Mucosa of stomach (tissue), 1 donor: ENCODE measurements around the gene SCAF8.
"Not testable (repeated sequence)": the region's sequence is repeated elsewhere in the genome, so short reads cannot be mapped to it uniquely, and the experiment has no call there.

Source experiments
- H3K27me3 ChIP-seq: one replicate; pipeline ENCODE4 v1.7.0; 2013; ENCODE audit warnings: mild to moderate bottlenecking, low read length; ENCODE audit not compliant: control insufficient read depth, insufficient read depth
- H3K36me3 ChIP-seq: one replicate; pipeline ENCODE4 v1.7.0; 2013; ENCODE audit warnings: low read length; ENCODE audit not compliant: control insufficient read depth, insufficient read depth
- H3K4me1 ChIP-seq: one replicate; pipeline ENCODE4 v1.7.0; 2013; ENCODE audit warnings: mild to moderate bottlenecking, low read length; ENCODE audit not compliant: control insufficient read depth, insufficient read depth
- H3K4me3 ChIP-seq: one replicate; pipeline ENCODE4 v1.7.0; 2013; ENCODE audit warnings: low read length
- H3K9ac ChIP-seq: one replicate; pipeline ENCODE4 v1.7.0; 2013; ENCODE audit warnings: mild to moderate bottlenecking, low read length, moderate library complexity
- H3K9me3 ChIP-seq: one replicate; pipeline ENCODE4 v1.7.0; 2013; ENCODE audit warnings: mild to moderate bottlenecking, low read length, moderate library complexity; ENCODE audit not compliant: control insufficient read depth
- donor health status: Pancreatic carcinoma.

Gene SCAF8

GRCh38 chr6:154766288-154766687 is 33.1 kb downstream of the SCAF8 start:
- H3K4me1 ChIP-seq = peaks cover 27% of the 10 kb centered on the region
- H3K4me3 ChIP-seq = no peak overlapping the region
- H3K27me3 ChIP-seq = no peaks in the 10 kb centered on the region
- H3K9ac ChIP-seq = no peak overlapping the region
- no peaks in the 10 kb centered on the region for H3K9me3 ChIP-seq
- no peaks in the 10 kb centered on the region for H3K36me3 ChIP-seq

DNA sequence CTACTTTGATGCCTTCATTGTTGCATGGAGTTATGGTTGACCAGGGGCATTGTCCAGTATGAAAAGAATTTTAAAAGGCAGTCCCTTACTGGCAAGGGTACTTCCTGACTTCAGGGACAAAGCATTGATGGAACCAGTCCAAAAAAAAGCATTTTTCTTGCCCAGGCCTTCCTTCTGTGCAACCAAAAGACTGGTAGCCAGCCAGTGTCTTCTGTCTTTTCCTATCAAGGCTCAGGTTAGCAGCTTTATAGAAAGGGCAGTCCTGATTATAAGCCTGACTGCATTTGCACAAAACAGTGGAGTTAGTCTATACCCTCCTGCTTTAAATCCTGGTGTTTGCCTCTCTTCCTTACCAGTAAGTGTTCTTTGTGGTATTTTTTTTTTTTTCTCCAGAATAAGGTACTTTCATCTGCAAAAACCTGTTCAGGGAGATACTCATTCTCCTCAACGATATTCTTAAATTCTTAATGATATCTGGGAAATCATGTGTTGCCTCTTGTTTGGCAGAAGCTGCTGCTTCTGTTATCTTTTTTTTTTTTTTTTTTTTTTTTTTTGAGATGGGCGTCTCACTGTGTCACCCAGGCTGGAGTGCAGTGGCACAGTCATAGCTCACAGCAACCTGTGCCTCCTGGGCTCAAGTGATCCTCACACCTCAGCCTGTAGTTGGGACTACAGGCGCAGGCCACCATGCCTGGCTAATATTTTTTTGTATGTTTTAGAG is 33.9 kb downstream of the SCAF8 start:
- Histone ChIP-seq H3K4me1 (peaks cover 27% of the 10 kb centered on the region), H3K9me3 (no peaks in the 10 kb centered on the region), H3K4me3 (no peak overlapping the region), H3K27me3 (no peaks in the 10 kb centered on the region), H3K36me3 (no peaks in the 10 kb centered on the region), H3K9ac (no peak overlapping the region)

DNA sequence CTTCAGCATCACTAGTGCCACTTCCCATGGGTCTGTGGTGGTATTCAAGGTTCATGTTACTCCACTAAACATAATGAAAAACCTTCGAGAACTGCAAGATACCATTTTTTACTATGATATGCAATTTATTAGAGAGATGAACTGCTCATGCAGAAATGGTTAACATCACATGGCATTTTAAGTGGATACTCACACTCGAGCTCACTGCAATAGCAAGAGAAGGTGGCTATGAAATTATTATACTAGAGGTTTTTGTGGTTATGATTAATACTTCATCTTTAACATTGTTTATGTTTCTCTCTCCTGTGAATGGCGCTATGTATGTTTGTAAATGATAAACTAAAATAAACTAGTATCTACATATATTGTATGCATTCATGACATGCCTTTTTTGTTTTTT is 35.1 kb downstream of the SCAF8 start:
- Histone ChIP-seq H3K27me3 (no peaks in the 10 kb centered on the region), H3K9ac (no peak overlapping the region), H3K4me1 (peaks cover 27% of the 10 kb centered on the region), H3K4me3 (no peak overlapping the region), H3K36me3 (no peaks in the 10 kb centered on the region), H3K9me3 (no peaks in the 10 kb centered on the region)

DNA sequence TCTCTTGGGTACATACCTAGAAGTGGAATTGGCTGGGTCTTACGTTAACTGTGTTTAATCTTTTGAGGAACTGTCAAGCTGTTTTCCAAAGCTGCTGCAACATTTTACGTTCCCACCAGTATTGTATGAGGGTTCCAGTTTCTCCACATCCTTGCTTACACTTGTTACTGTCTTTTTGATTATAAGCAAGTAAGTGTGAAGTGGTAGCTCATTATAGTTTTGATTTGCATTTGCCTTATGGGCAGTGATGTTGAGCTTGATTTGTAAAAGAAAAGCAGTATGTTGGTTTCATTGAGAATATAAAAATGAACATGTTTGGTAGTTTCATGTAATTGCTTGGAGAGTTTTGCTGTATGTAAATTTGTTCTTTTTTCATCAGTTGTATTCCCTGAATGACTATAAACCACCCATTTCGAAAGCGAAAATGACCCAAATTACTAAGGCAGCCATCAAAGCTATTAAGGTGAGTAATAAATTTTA is 40.4 kb downstream of the SCAF8 start:
- Histone ChIP-seq H3K4me1 (no peaks in the 10 kb centered on the region), H3K36me3 (no peaks in the 10 kb centered on the region), H3K9ac (no peak overlapping the region), H3K27me3 (no peaks in the 10 kb centered on the region), H3K9me3 (no peaks in the 10 kb centered on the region), H3K4me3 (no peak overlapping the region)

DNA sequence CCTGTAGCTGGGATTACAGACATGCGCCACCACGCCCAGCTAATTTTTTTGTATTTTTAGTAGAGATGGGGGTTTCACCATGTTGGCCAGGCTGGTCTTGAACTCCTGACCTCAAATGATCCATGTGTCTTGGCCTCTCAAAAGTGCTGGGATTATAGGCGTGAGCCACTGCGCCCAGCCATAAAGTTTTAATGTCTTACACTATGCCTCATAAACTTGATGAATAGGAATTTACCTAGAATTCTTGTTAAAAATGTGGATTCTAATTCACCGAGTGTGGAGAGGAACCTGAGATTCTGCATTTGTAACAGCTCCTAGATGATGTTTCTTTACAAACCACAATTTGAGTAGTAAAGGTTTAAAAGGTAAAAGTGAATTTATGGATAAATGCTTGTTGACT is 45.9 kb downstream of the SCAF8 start:
- H3K27me3 ChIP-seq, H3K36me3 ChIP-seq, H3K9me3 ChIP-seq, H3K4me3 ChIP-seq, H3K9ac ChIP-seq, H3K4me1 ChIP-seq: not testable (repeated sequence)

GRCh38 chr6:154782193-154782592 is 49.0 kb downstream of the SCAF8 start:
- Histone ChIP-seq H3K36me3 (no peaks in the 10 kb centered on the region), H3K4me3 (no peak overlapping the region), H3K9me3 (no peaks in the 10 kb centered on the region), H3K4me1 (no peaks in the 10 kb centered on the region), H3K27me3 (no peaks in the 10 kb centered on the region), H3K9ac (no peak overlapping the region)

- H3K4me3 ChIP-seq = no peak overlapping the region
- H3K9ac ChIP-seq = no peak overlapping the region
- no peaks in the 10 kb centered on the region for H3K27me3 ChIP-seq
- no peaks in the 10 kb centered on the region for H3K9me3 ChIP-seq
- H3K4me1 ChIP-seq = no peaks in the 10 kb centered on the region
- H3K36me3 ChIP-seq = no peaks in the 10 kb centered on the region
These were observed 50.0 kb downstream of the SCAF8 start for GRCh38 chr6:154783229-154783628.

- Histone ChIP-seq H3K27me3 (no peaks in the 10 kb centered on the region), H3K4me1 (no peaks in the 10 kb centered on the region), H3K9me3 (no peaks in the 10 kb centered on the region), H3K4me3 (no peak overlapping the region), H3K36me3 (no peaks in the 10 kb centered on the region), H3K9ac (no peak overlapping the region)
These were observed 51.9 kb downstream of the SCAF8 start for GRCh38 chr6:154785075-154785474.

DNA sequence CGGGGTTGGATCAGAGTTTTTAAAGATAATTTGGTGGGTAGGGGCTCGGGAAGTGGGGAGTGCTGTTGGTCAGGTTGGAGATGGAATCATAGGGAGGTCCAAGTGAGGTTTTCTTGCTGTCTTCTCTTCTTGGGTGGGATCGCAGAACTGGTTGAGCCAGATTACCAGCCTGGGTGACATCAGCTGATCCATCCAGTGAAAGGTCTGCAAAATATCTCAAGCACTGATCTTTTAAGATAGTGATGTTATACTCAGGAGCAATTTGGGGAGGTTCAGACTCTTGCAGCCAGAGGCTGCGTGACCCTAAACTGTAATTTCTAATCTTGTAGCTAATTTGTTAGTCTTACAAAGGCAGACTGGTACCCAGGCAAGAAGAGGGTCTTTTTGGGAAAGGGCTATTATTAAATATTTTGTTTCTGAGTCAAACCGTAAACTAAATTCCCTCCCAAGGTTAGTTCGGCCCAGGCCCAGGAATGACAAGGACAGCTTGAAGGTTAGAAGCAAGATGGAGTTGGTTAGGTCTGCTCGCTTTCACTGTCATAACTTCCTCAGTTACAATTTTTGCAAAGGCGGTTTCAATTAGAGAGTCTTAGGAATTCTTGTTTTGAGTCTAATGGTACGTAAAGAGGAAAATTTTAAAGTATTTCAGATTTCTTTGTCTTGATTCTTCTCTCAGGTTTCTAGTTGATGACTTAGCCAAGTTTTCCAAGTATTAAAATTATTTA is 53.1 kb downstream of the SCAF8 start:
- no peak overlapping the region for H3K4me3 ChIP-seq
- no peaks in the 10 kb centered on the region for H3K4me1 ChIP-seq
- H3K9me3 ChIP-seq = no peaks in the 10 kb centered on the region
- no peaks in the 10 kb centered on the region for H3K36me3 ChIP-seq
- no peaks in the 10 kb centered on the region for H3K27me3 ChIP-seq
- H3K9ac ChIP-seq = no peak overlapping the region

GRCh38 chr6:154791556-154792317 is 58.5 kb downstream of the SCAF8 start:
- Histone ChIP-seq H3K4me3 (no peak overlapping the region), H3K36me3 (no peaks in the 10 kb centered on the region)

GRCh38 chr6:154792325-154792724 is 59.1 kb downstream of the SCAF8 start:
- Histone ChIP-seq H3K9me3 (no peaks in the 10 kb centered on the region), H3K27me3 (no peaks in the 10 kb centered on the region), H3K4me1 (no peaks in the 10 kb centered on the region), H3K9ac (no peak overlapping the region), H3K36me3 (no peaks in the 10 kb centered on the region), H3K4me3 (no peak overlapping the region)

More at GRCh38 chr6:154791556-154792317, 58.5 kb downstream of the SCAF8 start:
- no peak overlapping the region for H3K9ac ChIP-seq
- H3K27me3 ChIP-seq = no peaks in the 10 kb centered on the region
- H3K9me3 ChIP-seq = no peaks in the 10 kb centered on the region
- H3K4me1 ChIP-seq = no peaks in the 10 kb centered on the region

- H3K4me1 ChIP-seq = no peaks in the 10 kb centered on the region
- H3K4me3 ChIP-seq = no peak overlapping the region
- no peaks in the 10 kb centered on the region for H3K36me3 ChIP-seq
- H3K9me3 ChIP-seq = no peaks in the 10 kb centered on the region
- no peak overlapping the region for H3K9ac ChIP-seq
- no peaks in the 10 kb centered on the region for H3K27me3 ChIP-seq
These were observed 59.5 kb downstream of the SCAF8 start for GRCh38 chr6:154792761-154793160.
